ENCODE measurements around the gene UTP3.
A peak's percentile ranks its signal among the peaks of the same experiment; 100 is the strongest.
"Not testable (repeated sequence)": the region's sequence is repeated elsewhere in the genome, so short reads cannot be mapped to it uniquely, and the experiment has no call there.

UTP3 gene, protein sequence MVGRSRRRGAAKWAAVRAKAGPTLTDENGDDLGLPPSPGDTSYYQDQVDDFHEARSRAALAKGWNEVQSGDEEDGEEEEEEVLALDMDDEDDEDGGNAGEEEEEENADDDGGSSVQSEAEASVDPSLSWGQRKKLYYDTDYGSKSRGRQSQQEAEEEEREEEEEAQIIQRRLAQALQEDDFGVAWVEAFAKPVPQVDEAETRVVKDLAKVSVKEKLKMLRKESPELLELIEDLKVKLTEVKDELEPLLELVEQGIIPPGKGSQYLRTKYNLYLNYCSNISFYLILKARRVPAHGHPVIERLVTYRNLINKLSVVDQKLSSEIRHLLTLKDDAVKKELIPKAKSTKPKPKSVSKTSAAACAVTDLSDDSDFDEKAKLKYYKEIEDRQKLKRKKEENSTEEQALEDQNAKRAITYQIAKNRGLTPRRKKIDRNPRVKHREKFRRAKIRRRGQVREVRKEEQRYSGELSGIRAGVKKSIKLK

GRCh38 chr4:70687821-70688794 is at the start of gene UTP3:
UTP3 (plus strand) TSS chr4:70688532; CDS start chr4:70688678, 146 bp downstream.
- H3K4me3 ChIP-seq (ENCODE audit: control insufficient read depth, low read depth, low read length), result peak within 1 kb of the TSS; percentile 97
- TF ChIP-seq CTCF (conservative IDR thresholded peaks at IDR 0.05; ENCODE audit: control insufficient read depth, insufficient read depth, low read depth, low read length), result peak; percentile 93
- peak; percentile 99 for DNase-seq (ENCODE audit: low read depth)

DNA sequence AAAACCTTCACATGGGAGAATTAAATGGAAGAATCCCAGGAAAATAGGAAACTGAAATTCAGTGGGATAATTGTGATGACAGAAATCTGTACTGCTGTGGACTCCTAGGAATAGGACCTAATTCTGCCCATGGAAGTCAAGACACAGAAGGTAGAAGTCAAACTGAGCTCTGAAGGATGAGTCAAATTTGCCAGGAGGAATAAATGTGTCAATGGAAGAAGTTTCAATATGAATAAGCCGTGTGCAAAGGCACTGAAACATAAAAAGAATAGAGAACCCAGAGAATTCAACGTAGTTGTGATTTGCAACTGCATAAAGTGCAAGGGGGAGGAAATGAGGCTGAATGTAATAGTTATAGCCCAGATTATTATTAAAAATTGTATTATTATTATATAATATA is 48.1 kb upstream of the UTP3 start:
- TF ChIP-seq CTCF (conservative IDR thresholded peaks at IDR 0.05; ENCODE audit: control insufficient read depth, insufficient read depth, low read depth, low read length), result no peak
- H3K4me3 ChIP-seq (ENCODE audit: control insufficient read depth, low read depth, low read length), result no peak overlapping the region
- DNase-seq (ENCODE audit: low read depth), result no peak

DNA sequence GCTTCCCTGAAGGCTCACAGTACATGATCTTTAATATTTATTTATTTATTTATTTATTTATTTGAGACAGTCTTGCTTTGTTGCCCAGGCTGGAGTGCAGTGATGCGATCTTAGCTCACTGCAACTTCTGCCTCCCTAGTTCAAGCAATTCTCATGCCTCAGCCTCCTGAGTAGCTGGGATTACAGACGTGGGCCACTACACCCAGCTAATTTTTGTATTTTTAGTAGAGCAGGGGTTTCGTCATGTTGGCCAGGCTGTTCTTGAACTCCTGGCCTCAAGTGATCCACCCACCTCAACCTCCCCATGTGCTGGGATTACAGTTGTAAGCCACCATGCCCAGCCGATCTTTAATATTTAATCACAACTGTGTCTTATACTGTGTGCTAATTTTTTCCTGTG is 37.6 kb upstream of the UTP3 start:
- H3K4me3 ChIP-seq (ENCODE audit: control insufficient read depth, low read depth, low read length); DNase-seq (ENCODE audit: low read depth): not testable (repeated sequence)

- H3K4me3 ChIP-seq (ENCODE audit: control insufficient read depth, low read depth, low read length), result no peak overlapping the region
- peak; percentile 50 for TF ChIP-seq CTCF (conservative IDR thresholded peaks at IDR 0.05; ENCODE audit: control insufficient read depth, insufficient read depth, low read depth, low read length)
- peak; percentile 53 for DNase-seq (ENCODE audit: low read depth)
These were observed 36.3 kb upstream of the UTP3 start for GRCh38 chr4:70651864-70652506.

DNA sequence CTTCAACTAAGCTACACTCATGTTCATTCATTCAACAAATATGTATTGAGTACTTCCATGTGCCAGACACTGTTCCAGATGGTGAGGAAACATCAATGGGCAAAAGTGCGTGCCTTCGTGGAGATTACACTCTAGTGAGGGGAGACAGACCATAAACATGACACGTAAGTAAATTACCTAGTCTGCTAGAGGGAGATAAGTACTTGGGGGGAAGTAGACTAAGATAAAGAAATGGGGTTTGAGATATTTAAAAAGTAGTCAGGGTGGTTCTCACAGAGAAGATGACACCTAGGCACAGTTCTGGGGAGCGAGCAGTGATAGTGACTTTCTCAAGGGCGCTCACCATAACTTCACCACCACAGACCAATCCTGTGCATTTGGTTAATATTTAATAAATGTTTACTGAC is 33.7 kb upstream of the UTP3 start:
- H3K4me3 ChIP-seq (ENCODE audit: control insufficient read depth, low read depth, low read length), result no peak overlapping the region
- no peak for DNase-seq (ENCODE audit: low read depth)
- no peak for TF ChIP-seq CTCF (conservative IDR thresholded peaks at IDR 0.05; ENCODE audit: control insufficient read depth, insufficient read depth, low read depth, low read length)

DNA sequence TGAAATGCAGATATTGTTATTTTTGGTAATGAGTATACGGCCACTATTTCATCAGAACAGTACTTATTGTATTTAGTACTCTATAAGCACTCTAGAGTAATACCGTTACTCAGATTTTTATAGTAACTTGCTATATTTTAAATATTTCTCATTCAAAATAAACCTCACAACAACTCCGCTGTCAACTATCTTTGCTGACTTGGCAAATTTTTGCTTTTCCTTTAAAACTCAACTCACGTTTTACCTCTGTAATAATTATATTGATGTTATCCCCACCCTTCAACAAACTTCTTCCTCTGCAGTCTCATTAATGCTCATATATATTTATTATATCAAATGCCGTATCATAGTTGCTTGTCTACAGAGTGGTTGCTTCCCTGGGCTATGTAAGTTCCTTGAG is 31.0 kb upstream of the UTP3 start:
- TF ChIP-seq CTCF (conservative IDR thresholded peaks at IDR 0.05; ENCODE audit: control insufficient read depth, insufficient read depth, low read depth, low read length), result no peak
- no peak overlapping the region for H3K4me3 ChIP-seq (ENCODE audit: control insufficient read depth, low read depth, low read length)
- DNase-seq (ENCODE audit: low read depth), result no peak

All from fibroblast of mammary gland (primary cell).